Subcutaneous abdominal adipose tissue (tissue), 5 donors: ENCODE measurements around the gene AMY2B.
A peak's percentile ranks its signal among the peaks of the same experiment; 100 is the strongest.
"Not testable (repeated sequence)": the region's sequence is repeated elsewhere in the genome, so short reads cannot be mapped to it uniquely, and the experiment has no call there.

Experiments used
- H3K27ac ChIP-seq: one replicate; pipeline ENCODE4 v1.7.0; 2013; ENCODE audit warnings: low read depth, mild to moderate bottlenecking, inconsistent platforms, low read length, moderate library complexity
- H3K27me3 ChIP-seq, 5 donors: one replicate each; pipeline ENCODE4 v1.7.0; 2013; ENCODE audit warnings: low read length in 5 of 5, inconsistent platforms in 1 of 5; ENCODE audit not compliant: control insufficient read depth in 5 of 5, insufficient read depth in 4 of 5
- H3K36me3 ChIP-seq, 5 donors: one replicate each; pipeline ENCODE4 v1.7.0; 2013; ENCODE audit warnings: low read length in 5 of 5; ENCODE audit not compliant: control insufficient read depth in 5 of 5, insufficient read depth in 5 of 5
- H3K4me1 ChIP-seq, 5 donors: one replicate each; pipeline ENCODE4 v1.7.0; 2013; ENCODE audit warnings: low read length in 5 of 5, mild to moderate bottlenecking in 3 of 5, moderate library complexity in 1 of 5; ENCODE audit not compliant: control insufficient read depth in 5 of 5, insufficient read depth in 5 of 5
- H3K4me3 ChIP-seq, 5 donors: one replicate each; pipeline ENCODE4 v1.7.0; 2013; ENCODE audit warnings: low read length in 5 of 5, low read depth in 1 of 5
- H3K9ac ChIP-seq, 5 donors: one replicate each; pipeline ENCODE4 v1.7.0; 2013; ENCODE audit warnings: low read length in 5 of 5, mild to moderate bottlenecking in 4 of 5, moderate library complexity in 3 of 5
- H3K9me3 ChIP-seq, 5 donors: one replicate each; pipeline ENCODE4 v1.7.0; 2013; ENCODE audit warnings: low read length in 5 of 5; ENCODE audit not compliant: control insufficient read depth in 5 of 5
- donor health status: healthy.
- donor health status: healthy.
- donor health status: healthy.
- donor health status: healthy.
- donor health status: healthy.

The AMY2B gene

GRCh38 chr1:103560427-103560826 lies 11.0 kb upstream of the AMY2B start:
- H3K4me3 ChIP-seq: no peak overlapping the region
- no peak overlapping the region for H3K9ac ChIP-seq
- peaks cover 0 to 26% (median 5%) of the 10 kb centered on the region in 5 donors for H3K4me1 ChIP-seq
- peaks cover 5 to 14% (median 13%) of the 10 kb centered on the region in 5 donors for H3K36me3 ChIP-seq
- no peaks in the 10 kb centered on the region for H3K9me3 ChIP-seq
- no peak overlapping the region for H3K27ac ChIP-seq
- no peaks in the 10 kb centered on the region for H3K27me3 ChIP-seq

DNA sequence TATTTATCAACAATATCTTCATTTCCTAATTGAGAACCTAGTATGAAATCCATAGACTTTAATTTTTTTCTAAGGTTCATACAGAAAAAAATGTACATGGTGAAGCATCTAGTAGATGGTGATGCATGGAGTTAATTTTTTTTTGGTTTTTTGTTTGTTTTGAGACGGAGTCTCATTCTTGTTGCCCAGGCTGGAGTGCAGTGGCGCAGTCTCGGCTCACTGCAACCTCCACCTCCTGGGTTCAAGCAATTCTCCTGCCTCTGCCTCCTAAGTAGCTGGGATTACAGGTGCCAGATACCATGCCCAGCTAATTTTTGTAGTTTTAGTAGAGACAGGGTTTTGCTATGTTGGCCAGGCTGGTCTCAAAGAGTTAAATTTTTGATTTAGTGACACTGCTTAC lies 10.3 kb upstream of the AMY2B start:
- H3K36me3 ChIP-seq, H3K27ac ChIP-seq: not testable (repeated sequence)

DNA sequence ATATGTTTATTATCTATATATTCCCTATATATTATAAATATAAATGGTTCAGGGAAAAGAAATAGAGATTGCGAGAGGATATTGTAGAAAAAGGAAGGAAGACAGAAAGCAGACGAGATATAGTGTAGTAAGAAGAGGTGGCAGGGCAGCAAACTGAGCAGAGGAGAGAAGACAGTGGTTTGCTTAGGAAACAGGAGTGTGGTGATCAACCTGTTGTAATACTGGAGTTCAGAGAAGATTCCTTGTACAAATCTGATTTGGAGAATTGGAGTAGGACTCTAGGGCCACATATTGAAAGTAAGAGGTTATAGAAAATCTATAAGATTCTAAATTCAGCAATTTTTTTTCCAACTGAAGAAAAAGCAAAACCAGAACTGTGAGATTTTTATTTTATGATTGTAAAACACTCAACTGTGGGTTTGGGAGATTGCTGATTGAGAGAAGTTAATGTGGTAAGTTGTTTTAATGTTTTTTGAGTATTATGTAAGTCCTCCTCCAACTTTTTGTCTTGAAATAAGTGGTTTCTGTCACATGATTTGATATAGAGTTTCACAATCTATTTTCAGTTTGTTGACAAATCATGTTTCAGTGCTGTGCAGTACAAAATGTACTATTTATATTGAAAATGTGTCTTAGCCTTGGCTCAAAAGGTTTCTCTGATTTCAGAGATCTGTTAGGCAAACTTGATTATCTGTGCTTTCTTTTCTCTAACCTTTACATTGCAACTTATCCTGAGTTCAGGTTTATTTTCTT lies 9.6 kb upstream of the AMY2B start:
- Histone ChIP-seq H3K4me1 (peaks cover 0 to 26% (median 5%) of the 10 kb centered on the region in 5 donors), H3K9me3 (no peaks in the 10 kb centered on the region), H3K36me3 (peaks cover 2 to 8% (median 5%) of the 10 kb centered on the region in 5 donors), H3K27ac (peak overlapping the region; percentile 71), H3K4me3 (no peak overlapping the region), H3K9ac (peak overlapping the region in 2 of 5 donors; percentile 52 to 66), H3K27me3 (no peaks in the 10 kb centered on the region)

More for the DNA sequence above, 10.3 kb upstream of the AMY2B start:
- H3K9me3 ChIP-seq, H3K4me3 ChIP-seq, H3K27me3 ChIP-seq: not testable (repeated sequence)
- H3K4me1 ChIP-seq: peaks cover 0 to 26% (median 5%) of the 10 kb centered on the region in 5 donors
- H3K9ac ChIP-seq: peak overlapping the region in 1 of 5 donors; percentile 66

- H3K9ac ChIP-seq: no peak overlapping the region
- H3K27me3 ChIP-seq: no peaks in the 10 kb centered on the region
- no peaks in the 10 kb centered on the region for H3K9me3 ChIP-seq
- H3K36me3 ChIP-seq: peaks cover 0 to 16% (median 4%) of the 10 kb centered on the region in 5 donors
- no peak overlapping the region for H3K4me3 ChIP-seq
- peak overlapping the region; percentile 71 for H3K27ac ChIP-seq
- H3K4me1 ChIP-seq: peaks cover 0 to 26% (median 5%) of the 10 kb centered on the region in 5 donors
Observed at GRCh38 chr1:103563056-103563455, 8.3 kb upstream of the AMY2B start.

GRCh38 chr1:103569493-103569892 lies 1.9 kb upstream of the AMY2B start:
- no peak overlapping the region for H3K27ac ChIP-seq

DNA sequence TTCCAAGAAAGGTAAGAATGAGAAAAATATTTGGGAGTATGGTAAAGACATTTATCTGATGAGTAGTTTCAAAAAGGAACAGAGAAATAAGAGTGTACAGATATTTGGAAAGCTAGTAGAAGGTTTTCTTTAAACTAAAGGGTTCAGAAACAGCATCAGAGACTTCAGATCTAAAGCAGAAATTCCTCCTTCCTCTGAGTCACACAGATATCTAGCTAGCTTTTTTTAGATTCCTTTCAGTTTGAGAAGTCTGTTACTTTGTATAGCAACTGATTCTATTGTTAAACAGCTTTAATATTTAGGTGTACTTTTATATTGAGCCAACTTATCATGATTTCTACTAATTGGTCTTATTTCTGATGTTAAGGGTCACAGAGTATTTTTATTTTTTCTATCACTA lies 4.7 kb downstream of the AMY2B start:
- H3K9ac ChIP-seq: no peak overlapping the region
- no peaks in the 10 kb centered on the region for H3K27me3 ChIP-seq
- H3K4me3 ChIP-seq: no peak overlapping the region
- H3K36me3 ChIP-seq: peaks cover 0 to 17% (median 9%) of the 10 kb centered on the region in 5 donors
- H3K27ac ChIP-seq: no peak overlapping the region
- no peaks in the 10 kb centered on the region for H3K4me1 ChIP-seq
- H3K9me3 ChIP-seq: no peaks in the 10 kb centered on the region

More at GRCh38 chr1:103569493-103569892, 1.9 kb upstream of the AMY2B start:
- Histone ChIP-seq H3K4me3 (no peak overlapping the region), H3K27me3 (no peaks in the 10 kb centered on the region), H3K4me1 (no peaks in the 10 kb centered on the region), H3K9ac (no peak overlapping the region), H3K36me3 (peaks cover 18 to 28% (median 22%) of the 10 kb centered on the region in 5 donors), H3K9me3 (peaks cover 0 to 3% (median 0%) of the 10 kb centered on the region in 5 donors)

GRCh38 chr1:103576784-103577183 lies 5.4 kb downstream of the AMY2B start:
- H3K4me3 ChIP-seq, H3K9me3 ChIP-seq, H3K27me3 ChIP-seq, H3K9ac ChIP-seq, H3K4me1 ChIP-seq, H3K27ac ChIP-seq: not testable (repeated sequence)
- peaks cover 0 to 17% (median 9%) of the 10 kb centered on the region in 5 donors for H3K36me3 ChIP-seq

GRCh38 chr1:103582464-103582863 lies 11.1 kb downstream of the AMY2B start:
- H3K4me1 ChIP-seq: no peaks in the 10 kb centered on the region
- H3K27me3 ChIP-seq: no peaks in the 10 kb centered on the region
- H3K4me3 ChIP-seq: no peak overlapping the region
- H3K36me3 ChIP-seq: peaks cover 0 to 14% (median 6%) of the 10 kb centered on the region in 5 donors
- H3K9ac ChIP-seq: no peak overlapping the region
- H3K27ac ChIP-seq: no peak overlapping the region
- no peaks in the 10 kb centered on the region for H3K9me3 ChIP-seq

DNA sequence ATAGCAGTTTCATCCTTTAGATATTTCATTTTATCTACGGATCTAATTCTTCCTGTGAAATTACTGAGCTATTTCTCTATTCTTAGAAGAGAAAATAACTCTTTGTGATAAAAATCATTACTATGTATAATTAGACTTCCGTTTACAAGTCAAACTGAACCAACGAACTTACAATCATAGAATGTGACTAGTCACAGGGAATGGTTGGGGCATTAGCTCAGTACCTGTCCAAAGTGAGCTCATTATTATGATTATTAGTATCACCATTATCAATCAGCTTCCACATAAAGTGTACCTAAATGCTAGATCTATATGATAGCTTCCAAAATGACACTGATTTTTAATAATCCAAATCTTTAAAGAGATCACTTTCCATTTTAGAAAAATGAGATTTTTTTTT lies 12.5 kb downstream of the AMY2B start:
- Histone ChIP-seq H3K4me3 (no peak overlapping the region), H3K9ac (no peak overlapping the region), H3K27me3 (no peaks in the 10 kb centered on the region), H3K27ac (no peak overlapping the region), H3K9me3 (peaks cover 0 to 6% (median 2%) of the 10 kb centered on the region in 5 donors), H3K36me3 (peaks cover 0 to 8% (median 5%) of the 10 kb centered on the region in 5 donors), H3K4me1 (peaks cover 0 to 9% (median 0%) of the 10 kb centered on the region in 5 donors)

GRCh38 chr1:103584537-103584936 lies 13.1 kb downstream of the AMY2B start:
- no peak overlapping the region for H3K27ac ChIP-seq
- peaks cover 0 to 12% (median 5%) of the 10 kb centered on the region in 5 donors for H3K9me3 ChIP-seq
- peaks cover 0 to 14% (median 0%) of the 10 kb centered on the region in 5 donors for H3K4me1 ChIP-seq
- no peak overlapping the region for H3K4me3 ChIP-seq
- H3K9ac ChIP-seq: no peak overlapping the region
- no peaks in the 10 kb centered on the region for H3K27me3 ChIP-seq
- H3K36me3 ChIP-seq: peaks cover 0 to 6% (median 5%) of the 10 kb centered on the region in 5 donors
